GM19328 (cell line): ENCODE results near the gene HSD17B4.
"Not testable (repeated sequence)": the region's sequence is repeated elsewhere in the genome, so short reads cannot be mapped to it uniquely, and the experiment has no call there.

Experiments used
- ATAC-seq: cut with Tn5 transposase; IDR thresholded peaks from one replicate; pipeline ENCODE4 v1.9.1; 2021; ENCODE audit warnings: mild to moderate bottlenecking, moderate library complexity; ENCODE audit not compliant: unreplicated experiment

Gene HSD17B4

DNA sequence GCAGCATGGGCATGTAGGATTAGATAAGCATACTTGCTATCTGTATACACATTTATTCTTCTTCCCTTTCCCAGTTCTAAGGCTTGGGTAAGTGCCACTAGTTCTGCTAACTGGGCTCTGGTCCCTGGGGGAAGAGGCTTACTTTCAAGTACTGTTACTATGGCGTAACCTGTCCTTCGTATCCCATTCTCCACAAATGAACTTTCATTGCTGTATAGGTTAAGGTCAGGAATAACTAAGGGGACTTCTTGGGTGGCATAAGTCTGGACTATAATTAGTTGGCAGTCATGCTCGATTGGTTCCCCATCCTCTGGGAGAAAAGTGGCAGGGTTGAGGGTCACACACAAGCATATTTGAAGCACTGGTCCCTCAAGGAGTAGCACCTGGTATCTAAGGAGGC is 23.7 kb upstream of the HSD17B4 start:
- not testable (repeated sequence) for ATAC-seq

DNA sequence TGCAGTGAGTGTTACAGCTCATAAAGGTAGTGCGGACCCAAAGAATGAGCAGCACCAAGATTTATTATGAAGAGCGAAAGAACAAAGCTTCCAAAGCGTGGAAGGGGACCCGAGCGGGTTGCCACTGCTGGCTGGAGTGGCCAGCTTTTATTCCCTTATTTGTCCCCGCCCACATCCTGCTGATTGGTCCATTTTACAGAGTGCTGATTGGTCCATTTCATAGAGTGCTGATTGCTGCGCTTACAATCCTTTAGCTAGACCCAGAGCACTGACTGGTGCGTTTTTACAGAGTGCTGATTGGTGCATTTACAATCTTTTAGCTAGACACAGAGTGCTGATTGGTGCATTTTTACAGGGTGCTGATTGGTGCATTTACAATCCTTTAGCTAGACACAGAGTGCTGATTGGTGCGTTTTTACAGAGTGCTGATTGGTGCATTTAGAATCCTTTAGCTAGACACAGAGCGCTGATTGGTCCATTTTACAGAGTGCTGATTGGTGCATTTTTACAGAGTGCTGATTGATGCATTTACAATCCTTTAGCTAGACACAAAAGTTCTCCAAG is 19.5 kb upstream of the HSD17B4 start:
- ATAC-seq = not testable (repeated sequence)

DNA sequence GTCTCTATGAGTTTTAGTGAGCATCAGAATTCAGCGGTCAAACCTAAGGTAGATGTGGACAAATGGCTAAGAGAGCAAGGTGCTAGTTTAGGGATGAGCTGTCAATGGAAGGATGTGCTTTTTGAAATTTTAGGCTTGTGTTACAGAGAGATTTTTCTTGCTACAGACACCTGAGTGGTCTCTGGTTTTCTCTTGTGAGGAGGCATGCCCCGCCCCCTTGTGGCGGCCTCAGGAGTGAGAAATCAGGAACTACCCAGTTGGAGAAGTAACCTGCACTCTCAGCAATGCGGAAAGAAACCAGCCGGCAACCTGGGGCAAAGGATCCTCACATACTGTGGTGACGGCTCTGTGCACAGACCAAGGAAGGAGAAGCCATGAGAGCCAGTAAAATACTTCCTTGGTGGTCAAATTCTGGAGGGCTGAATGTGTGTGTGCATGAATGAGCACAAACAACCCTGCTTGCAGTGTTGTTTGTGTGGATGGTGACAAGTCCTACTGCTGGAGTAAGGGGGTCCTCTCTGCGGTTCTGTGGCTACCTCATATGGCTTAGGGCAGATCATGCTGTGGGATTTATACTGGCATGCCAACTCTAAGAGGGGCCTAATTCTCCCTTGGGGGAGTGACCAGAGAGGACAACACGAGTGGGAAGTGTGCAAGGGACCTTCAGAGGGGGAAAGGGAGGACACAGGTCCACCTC is 16.7 kb upstream of the HSD17B4 start:
- ATAC-seq = peak; percentile 87

DNA sequence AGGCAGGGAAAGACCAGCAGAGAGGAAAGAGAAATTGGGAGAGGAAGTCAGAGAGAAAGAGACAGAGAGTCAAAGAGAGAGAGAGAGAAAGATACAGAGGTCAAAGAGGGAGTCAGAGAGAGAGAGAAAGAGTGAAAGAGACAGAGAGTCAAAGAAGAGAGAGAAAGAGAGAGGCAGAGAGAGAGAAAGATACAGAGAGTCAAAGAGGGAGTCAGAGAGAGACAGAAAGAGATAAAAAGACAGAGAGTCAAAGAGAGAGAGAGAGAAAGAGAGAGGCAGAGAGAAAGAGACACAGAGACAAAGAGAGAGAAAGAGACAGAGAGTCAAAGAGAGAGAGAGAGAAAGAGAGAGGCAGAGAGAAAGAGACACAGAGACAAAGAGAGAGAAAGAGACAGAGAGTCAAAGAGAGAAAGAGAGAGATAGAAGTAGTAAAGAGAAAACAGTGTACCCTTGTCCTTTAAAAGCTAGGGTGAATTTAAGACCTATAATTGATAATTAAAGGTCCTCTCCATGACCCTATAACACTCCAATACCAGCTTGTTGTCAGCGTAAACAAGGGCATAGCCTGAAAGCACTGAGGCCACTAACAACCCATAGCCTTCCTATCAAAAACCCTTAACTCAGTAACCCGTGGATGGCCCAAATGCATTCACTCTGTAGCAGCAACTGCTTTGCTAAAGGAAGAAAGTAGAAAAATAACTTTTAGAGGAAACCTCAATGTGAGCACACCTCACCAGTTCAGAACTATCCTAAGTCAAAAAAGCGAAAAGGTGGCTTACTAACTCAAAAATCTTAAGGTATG is 14.3 kb upstream of the HSD17B4 start:
- not testable (repeated sequence) for ATAC-seq

DNA sequence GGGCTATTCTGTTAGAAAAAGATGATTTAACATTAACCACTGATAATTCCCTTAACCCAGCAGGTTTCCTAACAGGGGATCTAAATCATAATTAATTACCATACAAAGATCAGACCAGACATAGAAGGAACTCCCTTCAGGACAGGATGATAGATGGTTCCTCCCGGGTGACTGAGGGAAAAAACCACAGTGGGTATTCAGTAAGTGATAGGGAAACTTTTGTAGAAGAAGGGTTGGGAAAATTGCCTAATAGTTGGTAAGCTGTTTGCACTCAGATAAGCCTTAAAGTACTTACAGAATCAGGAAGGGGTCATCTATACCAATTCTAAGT is 13.7 kb upstream of the HSD17B4 start:
- not testable (repeated sequence) for ATAC-seq

DNA sequence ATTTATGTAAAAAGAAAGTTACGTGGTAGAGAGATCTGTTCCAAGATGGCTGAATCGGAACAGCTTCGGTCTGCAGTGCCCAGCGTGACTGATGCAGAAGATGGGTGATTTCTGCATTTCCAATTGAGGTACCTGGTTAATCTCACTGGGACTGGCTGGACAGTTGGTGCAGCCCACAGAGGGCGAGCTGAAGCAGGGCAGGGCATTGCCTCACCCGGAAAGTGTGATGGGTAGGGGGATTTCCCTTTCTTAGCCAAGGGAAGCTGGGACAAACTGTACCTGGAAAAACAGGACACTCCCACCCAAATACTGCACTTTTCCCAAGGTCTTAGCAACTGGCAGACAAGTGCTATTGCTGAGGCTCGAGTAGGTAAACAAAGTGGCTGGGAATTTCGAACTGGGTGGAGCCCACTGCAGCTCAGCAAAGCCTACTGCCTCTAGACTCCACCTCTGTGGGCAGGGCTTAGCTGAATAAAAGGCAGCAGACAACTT is 13.1 kb upstream of the HSD17B4 start:
- no peak for ATAC-seq

DNA sequence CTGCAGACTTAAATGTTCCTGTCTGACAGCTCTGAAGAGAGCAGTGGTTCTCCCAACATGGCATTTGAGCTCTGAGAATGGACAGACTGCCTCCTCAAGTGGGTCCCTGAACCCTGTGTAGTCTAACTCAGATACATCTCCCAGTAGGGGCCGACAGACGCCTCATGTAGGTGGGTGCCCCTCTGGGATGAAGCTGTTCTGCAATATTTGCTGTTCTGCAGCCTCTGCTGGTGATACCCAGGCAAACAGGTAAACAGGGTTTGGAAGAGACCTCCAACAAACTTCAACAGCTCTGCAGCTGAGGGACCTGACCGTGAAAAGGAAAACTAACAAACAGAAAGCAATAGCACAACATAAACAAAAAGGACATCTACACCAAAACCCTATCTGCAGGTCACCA is 12.7 kb upstream of the HSD17B4 start:
- ATAC-seq = not testable (repeated sequence)

DNA sequence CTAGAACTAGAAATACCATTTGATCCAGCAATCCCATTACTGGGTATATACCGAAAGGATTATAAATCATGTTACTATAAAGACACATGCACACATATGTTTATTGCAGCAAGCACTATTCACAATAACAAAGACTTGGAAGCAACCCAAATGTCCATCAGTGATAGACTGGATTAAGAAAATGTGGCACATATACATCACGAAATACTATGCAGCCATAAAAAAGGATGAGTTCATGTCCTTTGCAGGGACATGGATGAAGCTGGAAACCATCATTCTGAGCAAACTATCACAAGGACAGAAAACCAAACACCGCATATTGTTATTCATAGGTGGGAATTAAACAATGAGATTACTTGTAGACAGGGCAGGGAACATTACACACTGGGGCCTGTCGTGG is 7.7 kb upstream of the HSD17B4 start:
- not testable (repeated sequence) for ATAC-seq

DNA sequence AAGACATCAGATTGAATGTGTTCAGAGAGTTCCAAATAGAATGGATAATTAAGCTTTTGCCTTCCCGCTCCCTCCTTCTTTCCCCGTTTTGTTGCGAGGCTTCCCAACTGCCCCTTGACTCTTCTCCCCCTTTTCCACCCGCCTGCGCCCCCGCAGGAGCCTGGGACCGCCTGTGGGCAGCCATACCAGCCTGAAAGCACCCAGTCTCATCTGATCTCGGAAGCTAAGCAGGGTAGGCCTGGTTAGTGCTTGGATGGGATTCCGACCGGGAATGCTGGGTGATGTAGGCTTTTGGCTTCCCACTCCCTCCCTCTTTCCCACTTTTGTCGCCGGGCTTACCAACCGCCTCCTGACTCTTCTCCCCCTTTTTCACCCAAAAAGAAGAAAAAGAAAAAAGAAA is 6.8 kb upstream of the HSD17B4 start:
- no peak for ATAC-seq

DNA sequence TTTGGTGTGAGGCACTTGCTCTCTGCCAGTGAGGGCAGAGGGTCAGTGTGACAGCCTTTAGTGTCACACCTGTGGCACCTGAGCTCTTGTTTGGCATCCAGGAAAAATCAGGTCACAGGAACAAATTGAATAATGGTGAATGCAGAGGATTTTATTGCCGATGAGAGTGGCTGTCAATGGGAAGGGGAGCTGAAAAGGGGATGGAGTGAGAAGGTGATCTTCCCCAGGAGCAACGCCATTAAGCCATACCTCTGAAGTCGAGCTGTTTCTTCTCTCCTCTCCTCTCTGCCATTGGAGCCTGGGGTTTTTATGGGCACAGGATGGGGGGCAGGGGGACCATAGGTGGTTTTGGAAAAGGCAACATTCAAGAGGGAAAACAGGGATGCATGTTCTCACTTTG is 2.4 kb upstream of the HSD17B4 start:
- no peak for ATAC-seq

DNA sequence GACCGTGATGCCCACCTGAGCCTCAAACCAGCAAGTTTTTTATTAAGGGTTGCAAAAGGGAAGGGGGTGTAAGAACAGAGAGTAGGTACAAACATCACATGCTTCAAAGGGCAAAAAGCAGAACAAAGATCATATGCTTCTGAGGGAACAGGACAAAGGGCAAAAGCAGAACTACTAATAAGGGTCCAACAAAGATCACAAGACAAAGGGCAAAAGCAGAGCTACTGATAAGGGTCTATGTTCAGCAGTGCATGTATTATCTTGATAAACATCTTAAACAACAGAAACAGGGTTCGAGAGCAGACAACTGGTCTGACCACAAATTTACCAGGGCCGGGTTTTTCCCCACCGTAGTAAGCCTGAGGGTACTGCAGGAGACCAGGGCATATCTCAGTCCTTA is 1.7 kb upstream of the HSD17B4 start:
- ATAC-seq = not testable (repeated sequence)

DNA sequence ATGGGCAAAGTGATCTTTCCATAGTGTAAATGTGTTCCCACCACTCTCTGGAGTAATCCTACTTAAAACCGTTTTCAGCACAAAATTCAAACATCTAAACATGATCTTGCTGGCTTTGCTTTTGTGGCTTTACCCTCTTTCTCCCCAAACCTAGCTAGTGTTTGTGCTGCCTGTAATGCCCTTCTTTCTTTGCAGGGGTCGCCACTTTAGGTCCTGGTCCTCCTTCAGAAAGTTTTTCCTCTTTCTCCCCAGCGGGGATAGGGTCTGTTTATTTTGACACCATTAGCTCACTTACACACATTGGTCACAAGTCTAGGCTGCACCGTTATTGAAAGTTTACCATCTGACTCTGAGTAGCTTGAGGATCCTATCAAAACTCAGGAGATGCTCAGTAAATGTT is 736 bp upstream of the HSD17B4 start:
- ATAC-seq = no peak

DNA sequence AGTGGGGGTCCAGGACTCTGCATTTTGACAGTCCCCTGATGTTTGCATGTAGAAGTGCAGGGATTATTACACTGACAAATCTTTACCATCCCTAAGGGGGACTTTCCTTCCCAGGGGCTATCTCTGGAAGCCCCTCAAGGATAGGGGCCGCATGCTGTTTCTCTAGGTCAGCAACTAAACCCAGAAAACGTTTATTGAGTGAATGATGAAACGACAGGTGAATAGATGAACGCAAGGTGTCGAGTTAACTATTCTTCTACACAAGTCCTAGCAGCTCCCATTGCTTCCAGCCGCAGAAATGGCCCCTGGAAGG is 281 bp upstream of the HSD17B4 start:
- no peak for ATAC-seq

DNA sequence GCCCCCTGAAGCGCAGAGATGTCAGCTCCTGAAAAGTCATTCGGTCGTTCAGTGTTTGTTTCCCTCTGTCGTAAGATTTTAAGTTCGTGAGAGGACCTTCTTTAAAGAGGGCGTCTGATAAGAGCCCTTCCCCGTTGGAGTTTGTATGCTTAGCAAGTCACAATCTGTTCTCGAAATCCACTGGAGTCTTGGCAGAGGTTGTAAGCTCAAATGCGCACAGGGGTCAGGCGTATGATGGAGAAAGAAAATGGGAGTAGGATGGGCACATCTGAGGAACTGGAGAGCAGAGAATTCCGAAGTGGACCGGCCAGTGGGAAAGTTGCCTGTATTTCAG is 710 bp downstream of the HSD17B4 start:
- peak; percentile 3 for ATAC-seq

DNA sequence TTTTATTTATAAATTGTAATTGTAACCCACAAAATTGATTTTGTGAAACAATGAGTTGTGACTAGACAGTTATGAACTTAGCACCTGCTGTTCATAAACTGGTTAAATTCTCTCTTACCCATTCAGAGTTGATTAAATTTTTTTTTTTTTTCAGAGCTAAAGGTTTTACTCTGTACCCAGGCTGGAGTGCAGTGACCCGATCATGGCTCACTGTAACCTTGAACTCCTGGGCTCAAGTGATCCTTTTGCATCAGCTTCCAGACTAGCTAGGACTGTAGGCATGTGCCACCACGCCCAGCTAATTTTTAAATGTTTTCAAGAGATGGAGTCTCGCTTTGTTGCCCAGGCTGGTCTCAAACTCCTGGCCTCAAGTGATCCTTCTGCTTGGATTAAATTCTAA is 1.9 kb downstream of the HSD17B4 start:
- ATAC-seq = no peak

DNA sequence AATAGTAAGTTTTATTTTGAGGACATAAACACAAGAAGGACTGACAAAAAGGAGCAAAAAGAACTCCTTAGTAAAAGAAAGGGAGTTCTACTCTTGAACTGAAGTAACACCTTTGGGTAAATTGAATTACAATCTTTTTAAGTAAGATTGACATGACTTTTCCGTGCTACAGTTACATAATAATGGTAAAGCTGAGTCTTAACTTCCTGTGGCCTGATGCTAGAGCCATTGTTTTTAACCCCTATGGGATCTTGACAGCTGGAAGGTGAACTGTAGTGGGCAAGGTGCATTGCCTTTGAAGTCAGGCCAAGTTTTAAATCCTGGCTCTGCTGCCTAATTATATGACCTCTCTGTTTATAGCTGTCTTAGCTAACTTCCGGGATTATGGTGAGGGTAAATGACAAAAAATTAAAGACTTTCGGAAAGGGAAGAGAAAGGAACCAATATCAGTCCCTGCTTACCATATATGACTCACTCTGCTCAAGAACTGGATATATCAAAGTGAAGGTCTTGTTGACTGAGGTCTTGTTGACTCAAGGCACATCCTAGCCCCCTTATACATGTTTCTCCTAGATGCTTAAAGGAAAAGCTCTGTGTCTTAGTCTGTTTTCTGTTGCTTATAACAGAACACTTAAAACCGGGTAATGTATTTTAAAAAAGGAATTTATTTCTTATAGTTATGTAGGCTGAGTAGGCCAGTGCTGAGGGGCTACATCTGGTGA is 6.8 kb downstream of the HSD17B4 start:
- ATAC-seq = no peak

DNA sequence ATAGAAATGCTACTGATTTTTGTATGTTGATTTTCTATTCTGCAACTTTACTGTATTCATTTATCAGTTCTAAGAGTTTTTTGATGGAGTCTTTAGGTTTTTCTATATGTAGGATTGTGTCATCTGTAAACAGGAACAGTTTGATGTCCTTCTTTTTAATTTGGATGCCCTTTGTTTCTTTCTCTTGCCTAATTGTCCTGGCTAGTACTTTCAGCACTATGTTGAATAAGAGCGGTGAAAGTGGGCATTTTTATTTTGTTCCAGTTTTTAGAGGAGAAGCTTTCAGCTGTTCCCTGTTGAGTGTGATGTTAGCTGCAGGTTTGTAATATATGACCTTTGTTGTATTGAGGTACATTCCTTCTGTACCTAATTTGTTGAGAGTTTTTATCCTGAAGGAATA is 13.3 kb downstream of the HSD17B4 start:
- no peak for ATAC-seq

DNA sequence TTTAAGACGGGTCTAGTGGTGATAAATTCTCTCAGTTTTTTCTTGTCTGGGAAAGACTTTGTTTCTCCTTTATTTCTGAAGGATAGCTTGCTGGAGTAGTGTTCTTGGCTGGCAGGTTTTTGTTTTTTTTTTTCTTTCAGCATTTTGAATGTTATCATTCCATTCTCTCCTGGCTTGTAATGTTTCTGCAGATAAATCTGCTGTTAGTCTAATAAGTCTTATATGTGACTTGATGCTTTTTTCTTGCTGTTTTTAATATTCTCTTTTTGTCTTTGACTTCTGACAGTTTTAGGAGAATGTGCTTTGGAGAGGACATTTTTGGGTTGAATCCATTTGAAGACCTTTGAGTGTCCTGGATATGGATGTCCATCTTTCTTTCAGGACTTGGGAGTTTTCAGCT is 16.0 kb downstream of the HSD17B4 start:
- ATAC-seq = no peak

DNA sequence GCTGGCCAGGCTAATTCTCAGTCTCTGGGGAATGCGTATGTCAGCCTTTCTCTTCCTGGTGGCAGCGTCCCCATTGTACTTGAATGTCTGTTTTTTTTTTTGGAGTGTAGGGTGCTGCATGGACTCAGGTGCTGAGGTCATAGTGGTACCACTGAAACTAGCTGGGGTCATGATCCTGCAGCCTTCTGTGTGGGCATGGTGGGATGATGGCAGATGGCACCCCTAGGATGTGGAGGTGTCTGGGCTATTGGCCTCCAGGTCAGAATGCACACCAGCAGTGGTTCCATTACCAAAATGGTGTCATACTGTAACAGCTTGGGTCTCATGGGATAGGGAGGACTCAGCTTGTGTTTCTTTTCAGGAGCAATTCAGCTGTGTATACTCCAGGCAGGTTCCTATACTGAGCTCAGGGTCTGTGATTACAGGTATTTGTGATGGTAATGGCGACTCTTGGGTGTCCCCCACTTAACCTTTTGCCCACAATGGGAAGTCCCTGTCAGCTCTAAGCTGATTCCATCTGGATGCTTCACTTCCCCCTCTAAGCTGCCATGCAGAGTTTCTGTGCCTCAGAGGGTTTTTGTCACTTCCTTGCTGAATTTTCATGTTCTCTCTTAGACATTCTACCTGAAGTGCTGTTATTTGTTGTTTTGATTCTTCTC is 17.9 kb downstream of the HSD17B4 start:
- ATAC-seq = peak; percentile 45

DNA sequence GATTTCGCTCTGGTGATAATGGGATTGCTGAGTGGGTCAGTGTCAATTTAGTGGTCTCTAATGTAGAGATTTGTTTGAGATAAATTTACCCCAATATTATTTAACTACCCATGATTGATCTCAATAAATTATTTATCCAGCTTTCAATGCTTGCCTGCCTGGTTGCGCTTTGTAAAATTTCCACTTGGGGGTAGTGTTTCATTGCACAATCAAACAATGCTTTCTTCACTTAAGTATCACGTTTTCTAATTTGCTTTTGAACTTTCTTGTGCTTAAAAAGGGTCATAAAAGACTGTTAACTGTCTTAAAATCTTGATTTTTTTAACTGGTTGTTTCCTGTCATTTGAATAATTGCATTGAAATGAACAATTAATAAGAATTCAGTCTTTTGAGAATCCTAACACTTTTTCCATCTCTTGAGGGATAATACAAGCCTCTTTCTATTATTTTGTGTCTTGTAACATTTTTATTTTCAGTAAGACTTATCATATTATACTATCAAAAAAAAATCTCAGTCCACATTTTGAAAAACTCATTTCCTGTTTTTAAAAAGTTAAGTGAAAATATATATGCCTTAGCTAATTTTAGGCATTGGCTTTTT is 18.7 kb downstream of the HSD17B4 start:
- peak; percentile 48 for ATAC-seq

DNA sequence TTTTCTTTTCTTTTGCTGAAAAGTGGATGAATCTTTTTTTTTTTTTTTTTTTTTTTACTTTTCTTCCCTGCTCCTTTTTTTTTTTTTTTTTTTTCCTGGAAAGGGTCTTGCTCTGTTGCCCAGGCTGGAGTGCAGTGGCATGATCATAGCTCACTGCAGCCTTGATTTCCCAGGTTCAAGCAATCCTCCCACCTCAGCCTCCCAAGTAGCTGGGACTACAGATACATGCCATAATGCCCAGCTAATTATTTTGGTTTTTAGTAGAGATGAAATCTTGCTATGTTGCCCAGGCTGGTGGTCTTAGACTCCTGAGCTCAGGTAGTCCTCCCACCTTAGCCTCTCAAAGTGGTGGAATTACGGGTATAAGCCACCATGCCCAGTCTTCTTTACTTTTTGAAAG is 20.9 kb downstream of the HSD17B4 start:
- ATAC-seq = no peak
